Stimulated activated CD4-positive, alpha-beta T cell treated with anti-CD3 and anti-CD28 coated beads, Interleukin-2, amount 100 ng/mL, for 48 hours (primary cell): Measurements from ENCODE around the gene RASAL2.
"Not testable (repeated sequence)": the region's sequence is repeated elsewhere in the genome, so short reads cannot be mapped to it uniquely, and the experiment has no call there.

ENCODE experiments used
- DNase-seq, 2 donors: peaks; one replicate each; pipeline ENCODE4 v3.0.0-alpha.2; 2020

The RASAL2 gene

DNA sequence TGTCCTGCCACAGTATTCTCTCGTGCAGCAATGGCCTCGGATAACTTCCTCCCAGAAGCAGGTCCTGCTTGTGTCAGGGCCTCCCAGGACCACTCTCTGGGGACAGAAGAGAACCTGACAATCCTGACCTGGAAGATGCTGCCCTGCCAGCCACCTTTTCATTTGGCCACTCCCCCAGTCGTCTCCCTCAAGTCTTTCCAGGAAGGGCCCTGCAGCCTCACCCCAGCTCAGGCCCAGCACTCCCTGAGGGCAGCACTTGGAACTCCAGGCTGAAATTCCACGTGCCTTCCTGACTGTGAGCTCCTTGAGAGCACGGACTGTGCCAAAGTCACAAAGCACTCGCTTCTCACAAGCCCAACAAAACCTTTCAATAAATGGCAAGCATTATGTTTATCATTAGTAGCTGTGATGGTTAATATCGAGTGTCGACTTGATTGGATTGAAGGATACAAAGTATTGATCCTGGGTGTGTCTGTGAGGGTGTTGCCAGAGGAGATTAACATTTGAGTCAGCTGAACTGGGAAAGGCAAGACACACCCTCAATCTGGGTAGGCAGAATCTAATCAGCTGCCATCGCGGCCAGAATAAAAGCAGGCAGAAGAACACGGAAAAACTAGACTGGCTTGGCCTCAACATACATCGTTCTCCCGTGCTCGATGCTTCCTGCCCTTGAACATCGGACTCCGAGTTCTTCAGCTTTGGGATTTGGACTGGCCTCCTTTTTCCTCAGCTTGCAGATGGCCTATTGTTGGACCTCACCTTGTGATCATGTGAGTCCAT lies 405.2 kb downstream of the RASAL2 start:
- DNase-seq: no peak

DNA sequence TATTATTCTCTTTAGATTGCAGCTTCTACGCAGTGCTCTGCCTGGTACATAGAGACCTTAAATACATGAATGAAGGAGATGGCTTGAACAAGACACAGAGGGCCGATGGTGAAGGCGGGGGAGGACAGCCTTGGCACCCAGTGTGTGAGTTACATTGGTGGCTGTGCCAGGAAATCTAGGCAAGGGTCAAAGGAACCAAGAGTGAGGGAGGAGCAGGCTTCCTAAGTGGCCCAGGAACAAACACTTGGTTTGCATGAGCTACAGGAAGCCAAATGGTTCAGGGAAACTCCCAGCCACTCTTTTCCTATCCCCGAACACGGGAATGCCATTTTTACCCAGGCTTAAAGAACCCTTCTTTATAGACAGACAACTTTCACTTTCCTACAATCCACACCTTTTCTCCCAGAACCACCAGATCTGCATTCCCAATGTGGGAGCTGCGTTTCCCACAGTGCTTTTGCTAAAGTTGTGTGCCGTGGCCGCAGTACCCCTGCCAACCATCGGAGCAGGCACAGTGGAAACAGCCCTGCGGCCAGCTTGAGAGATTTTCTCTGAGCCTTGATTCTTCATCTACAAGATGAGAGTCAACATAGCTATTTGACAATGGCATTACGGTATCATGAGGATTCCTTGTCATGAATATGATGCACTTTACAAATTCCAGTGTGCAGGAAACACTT lies 406.3 kb downstream of the RASAL2 start:
- DNase-seq: no peak

DNA sequence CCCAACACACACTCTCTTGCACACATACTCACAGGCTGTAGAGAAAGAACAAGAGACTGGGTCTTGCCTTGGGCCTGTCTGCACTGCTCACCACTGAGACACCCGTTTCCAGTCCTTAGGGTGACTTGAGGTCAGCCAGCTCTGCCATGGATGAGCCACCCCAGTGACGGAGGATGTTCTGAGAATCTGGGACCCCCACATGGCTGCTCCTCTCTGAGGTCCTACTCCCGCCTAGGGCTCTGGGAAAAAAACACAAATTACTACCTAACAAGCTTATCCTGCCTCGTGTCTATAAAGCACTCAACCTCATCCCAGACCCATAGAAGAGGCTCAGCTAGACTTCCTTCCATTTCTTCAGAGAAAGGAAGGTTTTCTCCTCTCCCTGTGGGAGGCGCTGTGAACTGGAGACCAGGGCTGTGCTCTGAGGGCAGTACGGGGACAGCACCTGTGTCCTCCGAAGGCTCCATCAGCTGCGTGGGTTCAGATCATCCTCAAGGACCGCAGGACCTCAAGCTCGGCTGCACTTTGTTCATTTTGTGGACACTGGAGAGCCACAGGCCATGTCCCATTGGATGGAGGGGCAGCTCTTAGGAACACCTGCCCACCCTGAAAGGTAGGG lies 407.1 kb downstream of the RASAL2 start:
- DNase-seq: no peak

DNA sequence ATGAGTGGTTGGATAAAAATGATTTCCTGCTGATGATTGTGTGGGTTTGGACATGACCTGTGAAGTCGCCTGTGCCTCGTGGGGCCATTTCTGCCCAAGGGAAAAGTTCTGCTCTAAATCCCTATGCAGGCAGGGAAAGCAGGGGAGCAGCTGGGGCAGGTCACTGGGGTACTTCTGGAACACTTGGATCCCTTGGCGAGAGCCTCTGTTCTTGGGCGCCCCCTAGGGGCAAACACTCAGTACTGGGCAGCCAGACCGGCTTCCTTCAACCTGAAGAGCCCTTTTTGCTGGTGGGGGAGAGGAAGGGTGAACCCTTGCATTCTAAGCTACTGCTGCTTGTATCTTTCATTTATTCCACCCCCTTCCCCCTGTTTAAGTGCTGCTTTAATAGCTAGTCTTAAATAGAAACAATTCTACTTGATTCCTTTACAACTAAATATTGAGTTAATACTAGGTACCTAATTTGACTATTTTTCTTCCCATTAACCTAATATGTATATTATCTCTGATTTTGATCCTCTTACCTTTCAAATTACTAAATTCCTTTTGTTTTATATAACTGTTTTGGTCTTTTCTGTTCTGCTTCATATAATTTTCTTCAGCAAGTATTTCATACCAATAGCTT lies 407.9 kb downstream of the RASAL2 start:
- DNase-seq: peak; percentile 60 to 63

DNA sequence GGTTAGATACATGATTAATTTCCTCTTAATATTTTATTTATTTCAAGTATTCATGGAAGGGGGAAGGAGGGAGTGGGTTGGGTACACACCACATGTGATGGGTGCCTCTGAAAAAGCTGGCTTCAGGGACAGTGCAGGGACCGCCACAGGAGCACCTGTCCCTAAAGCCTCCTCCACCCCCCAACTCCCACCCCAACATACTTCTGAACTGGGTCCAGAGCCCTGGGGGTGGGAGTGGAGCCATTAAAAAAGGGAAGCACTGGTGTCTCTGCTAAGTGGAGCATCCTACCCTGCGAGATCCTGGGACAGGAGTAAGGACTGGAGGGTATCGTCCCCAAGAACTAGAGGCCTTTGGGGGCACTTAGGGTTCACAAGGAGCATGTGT lies 408.4 kb downstream of the RASAL2 start:
- no peak for DNase-seq

DNA sequence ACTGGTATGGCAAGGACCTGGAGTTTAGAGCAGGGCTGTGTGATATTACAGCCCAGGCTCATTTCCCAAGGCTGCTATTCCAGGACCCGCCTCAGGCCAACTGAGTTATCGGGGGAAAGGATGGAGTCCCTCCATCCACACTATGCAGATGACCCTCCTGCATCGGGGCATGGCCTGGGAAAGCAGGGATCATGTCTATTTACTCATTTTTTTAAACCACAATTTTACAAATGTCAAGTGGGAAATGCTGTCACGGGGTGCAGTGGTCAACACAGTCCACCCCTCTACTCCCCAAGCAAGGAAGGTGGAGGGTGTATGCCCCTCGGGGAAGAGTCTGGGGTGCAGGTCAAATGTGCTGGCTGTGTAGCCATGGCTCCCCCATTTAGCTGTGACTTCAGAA lies 409.0 kb downstream of the RASAL2 start:
- DNase-seq: no peak

DNA sequence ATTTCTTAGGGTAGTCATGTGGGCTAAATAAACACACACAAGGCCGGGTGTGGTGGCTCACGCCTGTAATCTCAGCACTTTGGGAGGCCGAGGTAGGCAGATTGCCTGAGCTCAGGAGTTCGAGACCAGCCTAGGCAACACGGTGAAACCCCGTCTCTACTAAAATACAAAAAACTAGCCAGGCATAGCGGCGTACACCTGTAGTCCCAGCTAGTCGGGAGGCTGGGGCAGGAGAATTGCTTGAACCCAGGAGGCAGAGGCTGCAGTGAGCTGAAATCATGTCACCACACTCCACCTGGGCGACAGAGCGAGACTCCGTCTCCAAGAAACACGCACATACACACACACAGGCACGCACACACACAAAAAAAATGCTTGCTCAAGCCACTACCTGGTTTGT lies 409.4 kb downstream of the RASAL2 start:
- not testable (repeated sequence) for DNase-seq

DNA sequence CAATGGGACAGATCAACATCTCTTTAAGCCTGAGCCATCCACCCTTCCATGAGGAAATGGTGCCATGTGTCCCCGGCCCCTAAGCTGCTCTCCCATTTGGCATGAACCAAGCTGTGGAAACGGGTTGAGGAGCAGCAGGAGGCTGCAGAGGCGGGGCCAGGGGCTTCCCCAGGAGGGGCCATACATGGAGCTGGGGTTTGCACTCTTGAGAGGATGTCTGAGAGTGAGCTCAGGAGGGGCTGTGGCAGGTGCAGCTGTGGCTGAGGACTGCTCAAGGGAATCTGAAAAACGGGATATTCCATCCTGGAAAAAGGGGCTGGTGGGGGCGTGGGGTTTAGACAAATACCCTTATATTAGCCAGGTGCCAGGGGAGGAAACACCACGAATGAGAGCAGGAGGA lies 409.9 kb downstream of the RASAL2 start:
- no peak for DNase-seq

DNA sequence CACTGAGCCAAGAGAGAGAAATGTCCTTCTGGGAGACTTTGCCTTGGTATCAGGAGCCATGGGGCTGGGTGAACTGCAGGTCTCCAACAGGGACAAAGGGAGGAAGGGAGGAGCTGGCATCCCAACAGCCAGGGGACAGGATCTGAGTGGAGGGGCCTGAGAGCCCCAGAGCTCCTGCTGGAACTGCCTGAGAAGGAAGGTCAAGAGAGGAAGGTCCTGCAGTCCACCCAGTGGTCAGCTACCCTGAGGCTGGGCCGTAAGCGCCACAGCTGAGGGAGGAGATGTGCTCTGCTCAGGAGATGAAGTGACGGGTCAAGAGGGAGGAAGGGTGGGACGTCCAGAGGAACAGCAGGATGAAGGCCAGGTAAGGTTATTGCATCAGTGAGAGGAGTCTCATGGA lies 410.4 kb downstream of the RASAL2 start:
- DNase-seq: no peak

DNA sequence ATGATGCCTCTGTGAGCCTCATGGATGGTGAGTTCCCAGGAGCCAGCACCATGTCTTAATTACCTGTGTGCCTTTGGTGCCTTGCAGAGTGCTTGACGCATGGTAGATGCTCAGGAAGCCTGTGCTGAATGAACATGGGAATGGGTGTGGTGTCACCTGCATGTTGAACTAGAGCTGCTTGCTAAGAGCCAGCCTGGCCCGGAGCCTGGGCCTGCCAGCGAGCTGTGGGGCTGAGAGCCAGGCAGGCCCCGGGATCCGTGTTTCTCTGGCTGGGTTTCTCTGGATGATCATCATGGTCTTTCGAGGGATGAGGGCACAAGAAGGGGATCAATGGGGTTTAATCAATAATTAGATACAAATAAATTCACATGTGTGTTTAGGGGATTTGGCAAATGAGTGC lies 412.3 kb downstream of the RASAL2 start:
- DNase-seq: no peak

DNA sequence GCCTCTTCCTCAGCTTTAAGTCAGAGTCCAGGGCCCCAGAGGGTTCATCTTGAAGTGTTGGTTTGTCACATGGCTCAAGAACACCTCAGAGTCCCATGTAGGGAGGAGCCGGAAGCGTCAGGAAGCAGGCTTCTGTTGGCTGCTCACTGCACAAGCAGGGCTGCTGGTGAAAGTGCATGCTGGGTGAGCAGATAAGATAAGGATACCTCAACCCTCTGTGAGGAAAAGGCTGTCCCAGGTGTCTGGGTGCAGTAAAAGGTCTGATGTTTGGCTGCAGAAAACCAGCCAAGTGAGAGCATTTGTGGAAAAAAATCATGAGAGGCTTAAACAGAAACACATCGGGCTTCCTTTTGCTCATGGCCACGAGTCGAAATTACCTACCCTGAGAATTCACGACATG lies 412.8 kb downstream of the RASAL2 start:
- DNase-seq: no peak

DNA sequence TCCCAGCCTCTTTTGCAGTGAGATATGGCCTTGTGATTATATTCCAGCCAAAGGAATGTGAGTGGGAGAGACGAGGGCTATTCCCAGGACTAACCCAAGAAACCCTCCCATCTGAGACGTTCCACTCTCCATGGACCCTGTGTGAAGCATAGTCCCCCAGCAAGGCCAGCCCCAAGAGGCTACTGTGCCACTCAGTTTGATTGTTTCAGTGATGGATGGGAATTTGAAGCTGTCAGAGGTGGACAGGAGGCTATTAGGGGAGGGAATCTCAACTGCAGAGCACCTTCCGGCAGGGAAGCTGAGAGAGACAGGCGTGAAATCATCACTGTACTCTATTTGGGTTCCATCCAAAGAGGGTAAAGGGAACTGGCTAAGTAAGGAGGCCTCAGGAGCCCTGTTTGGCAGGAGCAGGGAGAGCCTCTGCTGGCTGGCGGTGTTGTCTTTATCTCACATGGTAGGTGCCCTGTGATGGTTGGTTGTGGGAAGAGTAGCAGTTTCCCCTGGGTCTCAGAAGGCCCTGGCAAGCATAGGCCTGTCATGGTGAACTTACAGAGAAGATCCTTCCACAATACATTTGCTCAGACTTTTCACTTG lies 415.6 kb downstream of the RASAL2 start:
- DNase-seq: no peak

DNA sequence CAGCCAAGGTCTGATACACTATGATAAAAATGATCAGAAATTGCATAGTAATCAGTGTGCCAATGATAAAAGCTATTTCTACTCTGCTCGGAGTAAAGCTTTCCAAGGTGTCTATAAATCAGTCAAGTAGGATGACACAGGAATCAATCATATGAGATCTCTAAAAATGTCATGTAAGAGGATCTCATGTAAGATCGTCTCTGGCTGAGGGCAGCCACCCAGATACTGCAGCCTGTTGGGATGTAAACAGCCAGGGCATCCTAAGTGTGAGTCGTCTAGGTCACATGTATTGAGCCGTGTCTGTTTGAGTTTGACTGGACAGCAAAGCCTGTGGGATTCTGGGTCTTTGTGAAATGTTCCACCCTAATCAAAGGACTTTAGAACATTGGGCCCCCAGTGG lies 416.3 kb downstream of the RASAL2 start:
- no peak for DNase-seq

DNA sequence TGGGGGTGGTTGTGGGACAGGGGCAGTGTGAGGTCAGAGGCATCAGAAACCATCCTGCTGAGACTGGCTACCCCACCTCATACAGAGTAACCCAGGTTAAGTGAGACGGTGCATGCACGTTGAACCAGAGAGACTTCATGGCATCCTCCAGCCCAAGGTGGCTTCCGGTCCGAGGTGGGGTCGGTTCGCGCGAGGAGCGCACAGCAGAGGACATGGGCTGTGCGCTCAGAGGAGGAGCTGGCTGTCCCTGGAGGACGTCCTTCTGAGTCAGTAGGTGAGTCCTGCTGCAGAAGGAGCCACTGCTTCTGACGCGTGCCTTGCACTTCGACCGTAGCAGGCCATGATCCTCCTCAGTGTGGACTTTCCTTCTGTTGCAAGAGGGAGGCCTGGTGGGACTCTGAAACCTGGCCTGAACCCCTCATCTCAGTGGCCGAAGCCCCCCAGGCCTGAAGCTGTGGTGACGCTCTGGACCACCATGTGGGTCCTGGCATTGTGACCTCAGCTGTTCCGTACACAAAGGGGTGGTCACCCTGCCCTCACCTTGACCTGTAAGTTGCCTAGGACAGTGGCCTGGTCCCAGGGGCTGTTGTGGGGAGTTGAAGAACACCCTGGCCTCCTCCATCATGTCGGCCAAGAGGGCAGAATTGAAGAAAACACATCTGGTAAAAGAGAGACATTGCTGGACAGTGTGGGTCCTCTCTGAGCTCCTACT lies 418.8 kb downstream of the RASAL2 start, which contains the start of gene TEX35:
TSS of gene TEX35 (plus strand) at position 544 of the 712 bp plus-strand sequence. CDS start at position 624, 80 bp downstream.
- no peak for DNase-seq

DNA sequence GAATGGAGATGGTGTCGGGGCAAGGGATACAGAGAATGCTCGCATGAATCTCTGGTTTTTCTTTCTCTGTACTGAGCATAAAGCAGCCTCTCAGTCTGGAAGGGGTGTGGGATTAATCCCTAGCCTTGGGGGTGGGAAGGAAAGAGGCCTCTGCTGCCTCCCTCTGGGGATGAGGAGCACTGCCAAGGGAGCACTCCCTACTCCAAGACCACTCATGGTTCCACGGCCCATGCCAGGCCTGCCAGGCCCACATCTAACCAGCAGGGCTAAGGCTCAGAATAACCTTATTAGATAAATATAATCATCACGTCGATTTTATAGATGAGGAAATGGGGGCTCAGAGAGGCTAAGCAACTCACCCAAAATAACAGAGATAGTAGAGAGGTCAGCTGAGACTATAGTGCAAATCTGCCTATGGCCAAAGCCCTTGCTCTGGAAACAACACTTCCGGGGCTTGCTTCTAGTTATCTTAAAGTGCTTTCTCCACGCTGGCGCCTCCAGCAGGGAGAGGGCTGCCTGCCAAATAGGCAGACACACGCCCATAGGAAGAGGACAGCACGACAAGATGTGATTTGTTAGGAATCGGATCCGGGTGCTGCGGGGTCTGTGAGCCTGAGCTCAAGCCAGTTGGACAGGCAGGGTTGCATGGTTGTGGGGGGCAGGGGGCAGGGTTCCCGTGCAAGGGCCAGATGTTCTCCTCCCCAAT lies 419.5 kb downstream of the RASAL2 start:
- DNase-seq: no peak

DNA sequence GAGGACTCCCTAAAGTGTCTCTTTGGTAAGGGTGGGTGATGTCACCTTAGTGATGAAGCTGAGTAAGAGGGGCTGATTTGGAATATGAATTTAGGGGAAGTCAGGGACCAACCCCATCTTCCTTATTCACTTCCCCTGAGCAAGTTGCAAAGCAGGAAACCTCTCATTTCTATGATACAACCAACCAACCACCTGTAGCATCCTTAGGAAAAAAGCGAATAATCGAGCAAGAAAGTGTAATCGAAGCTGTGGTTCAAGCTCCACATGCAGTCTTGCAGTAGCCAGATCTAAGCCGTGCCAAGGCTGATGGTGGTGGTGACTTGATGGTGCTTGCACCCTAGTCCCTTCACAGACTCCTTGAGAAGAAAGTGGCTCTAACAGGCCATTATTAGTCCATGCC lies 422.2 kb downstream of the RASAL2 start:
- DNase-seq: no peak

DNA sequence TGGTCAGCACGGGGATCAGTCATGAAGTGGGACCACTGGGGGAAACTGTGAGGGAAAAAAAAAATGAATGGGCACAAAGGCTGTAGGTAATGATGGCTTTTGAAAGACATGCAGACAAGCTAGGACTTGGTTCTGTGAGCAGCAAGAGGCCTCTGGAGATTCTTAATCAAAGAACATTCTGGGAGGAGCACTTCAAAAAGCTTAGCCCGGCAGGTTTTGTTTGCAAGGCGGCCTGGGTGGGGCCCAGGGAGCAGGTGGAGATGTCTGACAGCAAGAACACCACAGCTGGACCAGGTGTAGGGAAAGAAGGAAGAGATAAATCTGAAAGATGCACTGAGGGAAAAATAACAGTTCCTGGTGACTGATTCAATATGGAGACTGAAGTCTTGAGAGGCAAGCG lies 425.0 kb downstream of the RASAL2 start:
- no peak for DNase-seq

DNA sequence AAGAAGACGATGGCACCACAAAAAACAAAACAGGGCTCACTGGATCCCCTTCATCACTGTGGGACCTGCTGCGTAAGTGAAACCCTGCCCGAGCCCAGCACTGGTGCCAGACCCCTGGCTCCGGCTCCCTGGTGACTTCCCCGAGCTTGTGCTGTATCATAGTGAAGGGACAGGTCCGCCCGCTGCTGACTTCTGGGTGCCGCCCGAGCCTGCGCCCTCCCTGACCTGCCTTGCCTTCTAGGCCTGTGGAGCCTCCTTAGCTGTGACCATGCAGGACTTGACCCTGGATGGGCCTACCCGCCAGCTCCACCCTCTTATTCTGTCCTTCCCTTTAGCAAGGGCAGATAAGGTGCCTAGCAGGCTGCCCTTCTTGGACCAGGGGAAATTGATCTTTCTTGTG lies 426.9 kb downstream of the RASAL2 start:
- no peak for DNase-seq

DNA sequence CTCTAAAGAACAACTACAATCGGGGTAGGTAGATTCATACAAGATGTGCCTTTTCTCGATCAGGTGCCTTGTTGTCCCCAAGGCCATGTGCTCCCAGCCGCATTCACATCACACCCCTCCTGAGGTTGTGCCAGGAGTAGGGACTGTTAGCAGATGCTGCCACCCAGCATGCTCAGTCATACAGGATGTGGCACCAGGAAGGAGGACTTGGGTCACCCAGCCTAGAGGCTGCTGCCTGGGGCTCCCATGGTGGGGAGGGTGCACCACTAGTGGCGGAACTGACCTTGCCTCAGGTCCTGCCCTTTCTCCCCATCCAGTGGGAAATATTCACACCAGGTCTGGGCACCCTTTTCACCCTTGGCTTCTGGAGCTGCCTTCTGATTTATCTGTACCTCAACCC lies 427.3 kb downstream of the RASAL2 start:
- DNase-seq: no peak

DNA sequence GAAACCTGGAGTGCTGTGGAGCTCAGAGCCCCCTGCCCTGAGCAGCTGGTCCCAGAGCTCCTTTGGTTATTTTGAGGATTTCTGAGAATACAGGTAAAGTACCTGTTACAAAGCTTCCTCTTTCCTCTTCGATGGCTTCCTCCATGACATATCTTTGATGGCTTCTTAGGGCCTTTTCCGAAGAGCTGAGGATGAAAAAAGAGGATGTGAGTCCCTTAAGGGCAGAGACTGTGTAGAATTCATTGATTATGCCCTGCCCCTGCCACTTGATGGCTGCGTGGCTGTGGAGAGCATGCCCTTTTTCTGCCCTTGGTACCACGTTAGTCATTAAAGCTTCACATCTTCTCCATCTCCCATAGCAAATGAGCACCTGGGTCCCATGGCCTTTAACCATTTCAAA lies 433.2 kb downstream of the RASAL2 start:
- DNase-seq: no peak

DNA sequence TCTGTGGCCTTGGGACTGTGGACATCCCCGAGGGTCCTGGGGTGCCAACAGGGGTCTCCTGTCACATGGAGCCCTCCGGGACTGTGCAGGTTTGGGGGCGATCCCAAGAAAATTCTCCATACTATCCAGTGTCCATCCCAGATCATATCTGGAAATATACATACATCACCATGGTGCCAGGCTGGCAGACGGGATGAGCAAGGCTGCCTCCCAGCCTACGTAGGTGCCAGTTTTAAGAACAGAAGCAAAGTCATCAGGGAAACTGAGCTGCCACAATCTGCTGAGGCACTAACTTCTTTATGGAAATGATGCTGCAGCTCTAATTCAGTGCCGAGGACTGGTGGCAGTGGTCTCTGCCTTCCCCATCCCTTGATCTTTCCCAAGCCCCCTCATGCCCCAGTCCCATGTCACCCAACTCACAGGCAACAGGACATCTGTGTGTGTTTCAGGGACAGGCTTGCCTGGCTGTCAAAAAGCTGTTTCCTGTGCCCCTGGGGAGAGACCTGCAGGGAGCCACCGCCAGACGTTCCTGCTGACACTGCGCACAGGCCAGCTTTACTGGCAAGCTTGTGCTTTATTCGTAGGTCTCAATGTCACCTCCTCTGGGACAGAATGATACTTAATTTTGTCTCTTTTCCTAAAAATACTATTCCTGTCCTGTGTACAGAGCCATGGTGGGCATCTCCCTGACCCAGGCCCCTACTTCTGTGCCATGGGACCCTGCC lies 434.5 kb downstream of the RASAL2 start:
- DNase-seq: no peak
